PFSK-1 (cell line): ENCODE measurements around the gene EFCAB6.

ENCODE experiments used
- FOXP2 ChIP-seq: optimal IDR thresholded peaks from 2 replicates; pipeline ENCODE3; 2011; ENCODE audit warnings: borderline replicate concordance, control low read depth, inconsistent platforms; ENCODE audit not compliant: insufficient read depth; ENCODE audit errors: extremely low read length, extremely low read depth
- POLR2AphosphoS5 ChIP-seq: IDR thresholded peaks from 2 replicates; pipeline ENCODE4 v1.6.1; 2012; ENCODE audit warnings: low read depth, mild to moderate bottlenecking, control low read depth, low read length, moderate library complexity
- REST ChIP-seq, 2 experiments: IDR thresholded peaks; 2 replicates each; pipeline versions ENCODE4 v1.6.1 to v1.8.0; 2011 to 2012; ENCODE audit warnings: low read depth in 2 of 2, low read length in 2 of 2, control low read depth in 1 of 2, inconsistent platforms in 1 of 2, mild to moderate bottlenecking in 1 of 2, moderate library complexity in 1 of 2; ENCODE audit not compliant: insufficient read depth in 1 of 2
- SIN3A ChIP-seq: IDR thresholded peaks from 2 replicates; pipeline ENCODE4 v1.6.1; 2012; ENCODE audit warnings: mild to moderate bottlenecking, low read length, moderate library complexity, borderline replicate concordance; ENCODE audit not compliant: insufficient read depth
- TAF1 ChIP-seq: IDR thresholded peaks from 2 replicates; pipeline ENCODE4 v1.6.1; 2012; ENCODE audit warnings: low read length, control low read depth, borderline replicate concordance; ENCODE audit not compliant: insufficient read depth

Gene EFCAB6

GRCh38 chr22:43776081-43776670 is 35.9 kb downstream of the EFCAB6 start:
- TF ChIP-seq TAF1 (no peak), REST (IDR thresholded peaks at IDR 0.05; ENCODE audit: insufficient read depth in 1 of 2, low read depth in 2 of 2, low read length in 2 of 2) (no peak), POLR2AphosphoS5 (no peak), SIN3A (no peak), FOXP2 (no peak)

GRCh38 chr22:43774318-43774915 is 37.7 kb downstream of the EFCAB6 start:
- TF ChIP-seq POLR2AphosphoS5 (no peak), FOXP2 (no peak), TAF1 (no peak), REST (IDR thresholded peaks at IDR 0.05; ENCODE audit: insufficient read depth in 1 of 2, low read depth in 2 of 2, low read length in 2 of 2) (no peak)

GRCh38 chr22:43772831-43773230 is 39.3 kb downstream of the EFCAB6 start:
- TF ChIP-seq REST (IDR thresholded peaks at IDR 0.05; ENCODE audit: insufficient read depth in 1 of 2, low read depth in 2 of 2, low read length in 2 of 2) (no peak), POLR2AphosphoS5 (no peak), SIN3A (no peak), TAF1 (no peak), FOXP2 (no peak)

GRCh38 chr22:43755452-43755851 is 56.7 kb downstream of the EFCAB6 start:
- no peak for TF ChIP-seq REST (IDR thresholded peaks at IDR 0.05; ENCODE audit: insufficient read depth in 1 of 2, low read depth in 2 of 2, low read length in 2 of 2)
- TF ChIP-seq TAF1: no peak
- TF ChIP-seq FOXP2: no peak
- TF ChIP-seq SIN3A: no peak
- TF ChIP-seq POLR2AphosphoS5: no peak
